ENCODE data around the gene SSRP1. TPM values are rescaled to one million over a fixed set of nuclear protein-coding genes. Genes with fewer than 3 reads are reported as not detected.

The SSRP1 gene
- total and polyA plus RNA-seq, 9 of the 15 experiments (the other 6 are each of a cell fraction or from before 2014, with no cell fraction given): 91.1 to 416 (median 245) TPM

GRCh38 chr11:57368845-57369232 lies 33.1 kb upstream of the SSRP1 start:
- Histone ChIP-seq H3K4me1 (replicated peaks in 1 of 2; ENCODE audit: control insufficient read depth in 2 of 2, insufficient read depth in 2 of 2, low read length in 2 of 2) (peaks cover 8 to 18% of the 10 kb centered on the region in 2 experiments; a peak in 4 of 5 replicates), H3K4me2 (ENCODE audit: insufficient read depth, low read length) (peak overlapping the region; percentile 42; the same call in 1 of the 2 replicates), H3K9me3 (replicated peaks; ENCODE audit: control insufficient read depth, insufficient read depth, low read depth, low read length) (no peaks in the 10 kb centered on the region), H3K36me3 (ENCODE audit: control insufficient read depth, insufficient read depth, low read length) (no peaks in the 10 kb centered on the region), H2AFZ (ENCODE audit: low read depth, low read length) (peak overlapping the region; percentile 77; the same call in 1 of the 2 replicates), H4K20me1 (replicated peaks; ENCODE audit: control insufficient read depth, insufficient read depth, low read length) (no peaks in the 10 kb centered on the region), H3K27me3 (ENCODE audit: control insufficient read depth in 2 of 2, insufficient read depth in 2 of 2, low read length in 2 of 2) (no peaks in the 10 kb centered on the region), H3K79me2 (ENCODE audit: control insufficient read depth, insufficient read depth, low read length) (no peaks in the 10 kb centered on the region), H3K27ac (ENCODE audit: extremely low read depth, low read depth, low read length) (no peak overlapping the region), H3K9me1 (ENCODE audit: control insufficient read depth, insufficient read depth, low read length) (no peaks in the 10 kb centered on the region), H3K9ac (ENCODE audit: insufficient read depth in 1 of 2, low read depth in 2 of 2, low read length in 2 of 2) (peak overlapping the region in 1 of 2 experiments; percentile 83; a peak in 1 of 4 replicates), H3K4me3 (no peak overlapping the region)
- 28% methylated on average over 5 of the region's 5 CpGs for WGBS (ENCODE audit: insufficient coverage, low coverage, missing lambda C conversion rate)
- DNase-seq (ENCODE audit: extremely low read depth in 1 of 4, low spot score in 3 of 4) (no peak), FAIRE-seq (no peak), ATAC-seq (no peak; the same call in 2 of the 3 replicates)
- intact Hi-C loops (cut with micrococcal nuclease) (no loop called here), in situ Hi-C loops (cut with MboI) (no loop called here)
- TF ChIP-seq ETS2 (tag; IDR thresholded peaks at IDR 0.05; ENCODE audit: borderline replicate concordance, poor library complexity, severe bottlenecking): no peak
- no peak for TF ChIP-seq KDM4B (IDR thresholded peaks at IDR 0.05; ENCODE audit: borderline replicate concordance in 2 of 2, low read depth in 1 of 2)
- TF ChIP-seq ZNF263 (CRISPR knock-in tag; IDR thresholded peaks at IDR 0.05; ENCODE audit: borderline replicate concordance): peak; percentile 78
- no peak for TF ChIP-seq PML (IDR thresholded peaks at IDR 0.05; ENCODE audit: low read length)
- no peak for TF ChIP-seq CREBBP (IDR thresholded peaks at IDR 0.05; ENCODE audit: low read depth, low read length)
- POLR2A ChIA-PET: interaction anchor here (1.1 kb wide), 1 partner anchor 10 kb away, joined by 3 read pairs; no protein-coding TSS in a partner anchor
- no TSS peak for BruUV-seq (replicated peaks)
- CTCF ChIA-PET (ENCODE audit: low intra/inter-chr PET ratio): no interaction called here

Measured in K562 (cell line).